NCI-H446 treated with DMSO at 0.1 percent for 48 hours (cell line): ENCODE measurements around the gene NR6A1.

Source experiments
- DNase-seq: peaks from one replicate; lab custom pipeline; 2025; lab: John Stamatoyannopoulos, UW

The NR6A1 gene

DNA sequence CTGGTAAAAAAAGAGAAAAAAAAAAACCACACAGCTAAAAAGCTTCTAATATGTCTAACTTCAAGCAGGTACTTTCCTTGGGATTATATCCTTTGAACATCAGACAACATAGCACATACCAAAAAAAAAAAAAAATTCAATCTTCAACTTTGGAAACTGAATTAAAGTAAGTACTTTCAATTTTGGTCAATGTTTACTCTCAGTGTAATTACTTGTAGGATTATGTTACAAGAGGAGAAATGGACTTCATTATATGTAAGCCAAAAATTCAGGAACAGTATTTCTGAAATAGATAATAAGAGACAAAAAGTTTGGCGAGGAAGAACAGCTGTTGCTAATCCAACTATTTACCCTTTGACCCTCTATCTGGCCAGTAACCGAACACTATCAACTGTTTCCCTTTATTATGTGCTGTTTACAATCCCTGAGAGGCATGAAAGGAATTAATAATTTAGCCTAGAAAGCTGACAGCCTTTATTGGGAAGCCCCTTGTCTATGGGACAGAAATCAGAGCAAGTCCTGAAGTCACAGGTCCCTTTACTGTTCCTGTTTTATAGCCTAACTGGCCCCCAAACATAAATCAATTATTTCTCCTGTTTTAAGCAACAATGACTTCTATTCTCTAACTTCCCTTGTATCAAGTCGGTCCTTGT, 46.6 kb downstream of the NR6A1 start:
- DNase-seq, result no peak

DNA sequence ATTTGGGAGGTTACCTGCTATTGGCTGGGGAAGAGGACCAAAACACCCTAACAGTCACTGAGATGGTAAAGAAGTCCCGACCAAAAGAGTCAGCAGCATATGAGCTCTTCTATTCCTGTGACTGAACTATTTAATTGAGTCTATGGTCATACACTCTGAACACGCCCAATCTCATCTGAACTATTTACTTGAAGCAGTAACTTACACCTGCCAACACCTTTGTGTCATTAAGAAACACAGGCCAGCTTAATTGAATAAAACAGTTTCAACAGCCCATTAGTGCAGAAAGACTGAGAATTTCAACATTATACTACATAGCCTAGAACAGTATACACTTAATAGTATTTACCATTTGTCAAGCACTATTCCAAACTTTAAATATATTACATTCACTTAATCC, 47.8 kb downstream of the NR6A1 start:
- DNase-seq, result no peak

DNA sequence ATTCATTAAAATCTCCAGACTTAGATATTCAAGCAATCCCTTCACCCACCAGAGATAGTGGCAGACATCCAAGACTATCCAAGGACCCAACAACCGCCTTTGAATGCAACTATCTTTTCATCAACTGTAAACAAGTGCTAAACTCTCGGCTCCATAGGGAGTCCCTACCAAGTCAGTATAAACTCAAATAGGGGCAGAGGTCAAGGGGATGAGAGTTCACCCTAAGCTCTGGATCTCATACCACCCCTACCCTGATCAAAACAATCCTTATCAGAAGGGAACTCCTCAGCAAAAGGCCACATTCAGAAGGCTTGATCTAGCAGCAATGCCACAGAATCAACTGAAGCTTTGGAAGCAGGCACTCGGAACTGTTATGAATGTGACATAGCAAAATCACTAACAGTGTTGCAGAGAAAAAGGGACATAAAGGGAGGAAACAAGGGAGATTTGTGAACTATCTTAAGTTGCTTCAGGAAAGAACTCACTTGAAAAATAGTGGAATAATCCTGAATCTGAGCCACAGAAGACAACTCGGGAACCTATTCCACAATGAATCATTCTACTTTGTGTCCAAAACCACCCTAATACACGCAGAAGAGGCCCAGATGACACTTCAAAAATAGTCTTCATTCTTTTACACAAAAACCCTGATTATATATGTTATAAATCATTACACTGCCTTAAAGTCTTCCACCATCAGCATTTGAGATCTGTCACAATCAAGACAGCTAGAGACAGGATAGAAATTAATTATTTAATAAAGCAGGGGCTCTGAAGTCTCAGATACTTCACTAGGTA, 49.8 kb downstream of the NR6A1 start:
- no peak for DNase-seq

DNA sequence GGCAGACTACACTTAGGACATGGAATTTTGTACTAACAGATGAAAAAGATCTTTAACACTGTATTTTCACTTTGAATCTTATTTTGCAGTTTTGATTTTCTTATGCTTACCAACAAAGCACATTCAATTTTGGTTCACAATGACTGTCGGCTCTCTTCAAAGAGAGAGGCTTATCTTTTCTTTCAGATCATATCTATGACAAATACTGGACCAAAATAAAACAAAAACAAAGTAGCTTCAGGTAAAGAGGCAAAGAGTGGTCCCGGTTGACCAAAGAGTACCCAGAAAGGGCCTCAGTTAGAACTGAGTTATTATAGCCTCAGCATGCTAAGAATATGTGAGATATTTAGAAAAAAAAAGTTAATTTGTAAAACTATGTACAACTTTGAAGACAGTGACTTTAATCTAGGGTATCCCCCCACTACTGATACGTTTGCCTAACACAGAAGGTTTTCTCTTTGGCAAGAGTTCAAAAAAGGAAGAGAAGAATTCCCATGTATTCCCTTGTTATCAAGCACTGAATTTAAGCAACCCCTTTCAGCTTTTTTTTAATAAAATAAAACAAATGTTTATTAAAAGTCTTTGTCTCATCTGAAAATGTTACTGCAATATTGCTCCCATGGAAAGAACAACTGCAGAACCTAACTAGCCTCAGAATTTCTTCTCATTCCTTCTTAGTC, 50.5 kb downstream of the NR6A1 start:
- DNase-seq, result no peak

DNA sequence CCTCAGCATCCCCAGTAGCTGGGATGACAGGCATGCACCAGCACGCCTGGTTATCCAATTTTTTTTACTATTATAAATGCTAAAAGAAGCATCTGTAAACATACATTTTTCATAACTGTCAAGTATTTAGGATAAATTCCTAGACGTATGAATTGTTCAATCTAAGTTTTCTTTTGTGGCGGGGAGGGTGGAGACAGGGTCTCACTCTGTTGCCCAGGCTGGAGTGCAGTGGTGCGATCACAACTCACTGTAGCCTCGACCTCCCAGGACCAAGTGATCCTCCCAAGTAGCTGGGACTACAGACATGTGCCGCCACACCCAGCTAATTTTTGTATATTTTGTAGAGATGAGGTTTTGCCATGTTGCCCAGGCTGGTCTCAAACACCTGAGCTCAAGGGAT, 52.2 kb downstream of the NR6A1 start:
- DNase-seq, result no peak

DNA sequence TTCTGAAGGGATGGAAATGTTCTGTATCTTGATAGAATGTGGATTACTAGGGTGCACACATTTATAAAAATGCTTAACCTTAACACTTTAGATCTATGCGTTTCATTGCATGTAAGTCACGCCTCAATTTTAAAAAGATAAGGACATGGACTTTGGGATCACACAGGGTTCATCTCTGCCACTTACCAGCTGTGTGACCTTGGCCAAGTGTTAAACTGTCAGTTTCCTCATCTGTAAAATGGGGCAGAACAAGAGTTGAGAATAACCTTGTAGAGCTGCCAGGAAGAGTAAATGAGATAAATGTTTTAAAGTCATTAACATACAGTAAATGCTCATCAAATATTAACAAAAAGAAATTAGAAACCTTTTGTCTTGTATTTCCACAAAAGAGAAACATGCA, 53.5 kb downstream of the NR6A1 start:
- no peak for DNase-seq

DNA sequence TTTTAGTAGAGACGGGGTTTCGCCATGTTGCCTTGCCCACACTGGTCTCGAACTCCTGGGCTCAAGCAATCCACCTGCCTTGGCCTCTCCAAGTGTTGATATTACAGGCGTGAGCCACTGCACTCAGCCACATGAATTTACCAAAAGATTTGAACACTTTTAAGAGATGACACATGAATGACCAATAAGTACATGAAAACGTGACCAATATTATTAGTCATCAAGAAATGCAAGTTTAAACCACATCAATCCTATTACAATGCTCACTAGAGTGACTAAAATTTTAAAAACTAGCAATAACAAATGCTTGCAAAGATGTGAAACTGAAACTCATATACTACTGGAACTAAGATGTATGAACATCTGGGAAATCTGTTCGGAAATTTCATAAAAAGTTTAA, 54.3 kb downstream of the NR6A1 start:
- no peak for DNase-seq

DNA sequence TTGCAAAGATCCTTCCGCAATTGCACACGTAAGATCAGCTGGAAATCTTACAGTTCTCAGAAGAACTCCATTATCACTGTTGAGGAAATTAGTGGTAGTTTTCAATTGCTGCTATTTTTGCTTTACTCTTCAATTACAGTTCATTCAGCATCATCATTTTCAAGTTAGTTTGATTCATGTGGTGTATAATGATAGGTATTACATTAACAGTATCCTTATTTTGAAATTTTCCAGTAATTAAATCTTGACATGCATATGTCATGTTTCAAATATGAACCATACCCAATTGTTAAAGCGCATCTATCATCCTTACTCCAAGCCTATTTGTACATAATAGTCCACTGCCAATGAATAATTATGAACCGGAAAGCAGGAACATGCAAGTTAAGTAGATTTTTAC, 60.3 kb downstream of the NR6A1 start:
- no peak for DNase-seq

DNA sequence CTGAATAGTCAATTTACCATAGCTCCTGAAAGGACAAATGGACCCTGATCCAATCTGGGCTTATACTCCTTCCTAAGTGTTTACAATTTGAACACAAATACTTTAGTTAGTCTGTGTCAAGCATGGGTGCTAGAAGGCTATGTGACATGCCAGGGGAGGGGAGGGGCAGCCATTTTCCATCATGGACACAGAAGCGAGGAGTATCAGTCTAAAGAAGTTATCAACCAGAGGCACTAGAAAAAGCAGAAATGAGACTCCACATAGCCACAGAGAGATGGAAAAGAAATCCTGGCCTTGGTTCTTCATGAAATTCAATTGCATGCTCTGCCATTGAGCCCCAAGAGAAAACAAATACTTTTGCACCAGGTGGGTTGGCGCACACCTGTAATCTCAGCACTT, 61.8 kb downstream of the NR6A1 start:
- no peak for DNase-seq

DNA sequence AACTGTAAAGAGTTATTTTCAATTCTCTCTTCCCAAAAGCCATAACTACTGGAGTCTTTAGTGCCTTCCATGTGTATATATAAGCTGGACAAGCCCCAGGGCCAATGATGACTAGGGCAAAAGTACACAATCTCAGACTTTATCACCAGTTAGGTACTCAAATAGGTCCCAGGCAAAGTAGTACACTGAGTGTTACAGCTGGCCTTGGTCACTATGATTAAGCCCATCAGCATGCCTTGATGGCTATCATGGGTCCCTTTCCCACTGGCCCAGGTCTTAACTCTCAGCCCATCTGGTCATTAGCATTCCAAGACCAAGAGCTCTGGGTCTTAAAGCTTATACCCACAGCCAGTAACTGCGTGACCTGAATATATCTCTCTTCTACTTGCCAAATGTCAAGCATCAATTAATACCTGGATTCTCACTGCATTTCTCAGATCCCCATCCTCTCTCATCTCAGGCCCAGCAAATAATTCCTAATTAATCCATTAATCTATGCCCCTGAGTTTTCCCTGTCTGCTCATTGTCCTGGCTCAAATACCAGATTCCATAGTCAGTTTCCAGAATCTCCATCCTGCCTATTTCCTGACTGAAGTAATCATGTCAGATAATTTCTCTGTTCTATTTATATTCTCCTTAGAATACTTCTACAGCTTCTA, 62.3 kb downstream of the NR6A1 start:
- DNase-seq, result no peak

DNA sequence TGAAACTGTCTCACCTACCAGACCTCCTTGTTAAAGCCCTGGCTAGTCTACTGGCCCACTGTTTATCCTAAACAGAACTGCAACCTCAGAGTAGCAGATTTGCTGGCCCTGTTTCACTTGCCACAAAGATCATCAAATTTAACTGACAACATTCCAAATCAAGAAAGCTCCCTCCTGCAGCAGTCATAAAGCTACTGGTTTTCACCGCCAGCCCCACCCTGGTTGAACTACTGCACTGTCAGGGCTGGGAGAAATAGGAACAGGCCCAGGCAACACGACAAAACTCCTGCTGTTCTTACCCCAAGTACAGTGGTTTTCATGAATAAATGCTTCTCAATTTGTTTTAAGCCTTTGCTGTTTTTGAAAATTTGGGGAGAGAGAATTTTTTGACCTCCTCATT, 63.0 kb downstream of the NR6A1 start:
- DNase-seq, result no peak

DNA sequence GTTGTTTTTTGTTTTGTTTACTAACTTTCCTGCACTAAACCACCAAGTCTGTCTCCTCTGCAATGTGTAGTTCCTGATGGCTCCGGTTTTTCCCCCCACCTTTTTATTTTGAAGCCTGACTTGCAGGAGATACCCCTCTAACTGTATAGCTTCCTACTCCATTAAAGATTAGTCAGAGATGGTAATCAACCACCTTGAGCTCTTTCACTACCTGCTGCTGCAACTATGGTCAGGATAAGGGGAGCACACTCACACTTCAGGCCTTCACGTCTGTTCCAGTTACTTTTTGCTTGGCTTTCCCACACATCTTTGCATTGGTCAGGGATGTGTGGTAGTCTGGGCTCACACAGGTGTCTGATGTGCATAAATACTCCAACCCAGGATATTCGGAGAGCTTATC, 63.4 kb downstream of the NR6A1 start:
- DNase-seq, result no peak

DNA sequence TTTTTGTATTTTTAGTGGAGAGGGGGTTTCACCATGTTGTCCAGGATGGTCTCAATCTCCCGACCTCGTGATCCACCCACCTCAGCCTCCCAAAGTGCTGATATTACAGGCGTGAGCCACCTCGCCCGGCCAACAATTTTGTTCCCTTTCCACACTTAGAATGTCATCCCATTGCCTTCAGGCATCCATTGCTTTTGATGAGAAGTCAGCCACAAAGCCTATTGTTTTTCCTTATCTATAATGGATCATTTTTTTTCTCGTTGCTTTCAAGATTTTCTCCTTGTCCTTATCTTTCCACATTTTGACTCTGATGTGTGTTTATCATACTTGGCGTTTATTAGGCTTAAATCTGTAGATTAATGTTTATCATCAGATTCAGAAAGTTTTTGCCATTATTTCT, 64.4 kb downstream of the NR6A1 start:
- DNase-seq, result no peak

DNA sequence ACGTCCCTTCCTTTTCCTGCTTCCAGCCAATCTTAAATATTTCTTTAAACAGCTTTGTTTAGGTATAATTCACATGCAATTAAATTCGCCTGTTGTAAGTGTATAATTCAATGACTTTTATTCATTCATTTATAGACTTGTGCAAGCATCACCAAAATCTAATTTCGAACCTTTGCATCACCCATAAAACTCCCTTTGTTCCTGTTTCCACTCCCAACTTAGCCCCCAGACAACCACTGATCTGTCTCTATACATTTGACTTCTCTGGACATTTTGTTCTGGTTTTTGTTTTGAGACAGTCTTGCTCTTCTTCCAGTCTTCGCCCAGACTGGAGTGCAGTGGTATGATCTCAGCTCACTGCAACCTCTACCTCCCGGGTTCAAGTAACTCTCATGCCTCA, 71.5 kb downstream of the NR6A1 start:
- no peak for DNase-seq

DNA sequence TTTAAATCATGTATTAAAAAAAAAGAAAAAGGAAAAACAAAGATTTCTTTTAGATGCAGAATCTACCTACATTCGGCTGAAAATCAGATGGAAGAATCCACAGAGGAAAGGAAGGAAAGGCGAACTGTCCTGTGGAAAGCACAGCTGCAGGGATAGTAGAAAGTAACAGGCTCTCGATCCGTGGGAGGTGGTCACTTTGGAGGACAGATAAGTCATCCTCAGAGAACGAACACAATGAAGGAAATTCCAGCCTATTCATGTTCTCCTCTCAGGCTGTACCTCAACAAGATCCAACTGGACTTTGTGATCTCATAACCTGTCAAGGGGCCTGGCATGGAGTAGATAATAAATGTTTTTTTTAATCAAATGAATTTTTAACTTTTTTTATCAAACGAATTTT, 72.8 kb downstream of the NR6A1 start:
- DNase-seq, result no peak

DNA sequence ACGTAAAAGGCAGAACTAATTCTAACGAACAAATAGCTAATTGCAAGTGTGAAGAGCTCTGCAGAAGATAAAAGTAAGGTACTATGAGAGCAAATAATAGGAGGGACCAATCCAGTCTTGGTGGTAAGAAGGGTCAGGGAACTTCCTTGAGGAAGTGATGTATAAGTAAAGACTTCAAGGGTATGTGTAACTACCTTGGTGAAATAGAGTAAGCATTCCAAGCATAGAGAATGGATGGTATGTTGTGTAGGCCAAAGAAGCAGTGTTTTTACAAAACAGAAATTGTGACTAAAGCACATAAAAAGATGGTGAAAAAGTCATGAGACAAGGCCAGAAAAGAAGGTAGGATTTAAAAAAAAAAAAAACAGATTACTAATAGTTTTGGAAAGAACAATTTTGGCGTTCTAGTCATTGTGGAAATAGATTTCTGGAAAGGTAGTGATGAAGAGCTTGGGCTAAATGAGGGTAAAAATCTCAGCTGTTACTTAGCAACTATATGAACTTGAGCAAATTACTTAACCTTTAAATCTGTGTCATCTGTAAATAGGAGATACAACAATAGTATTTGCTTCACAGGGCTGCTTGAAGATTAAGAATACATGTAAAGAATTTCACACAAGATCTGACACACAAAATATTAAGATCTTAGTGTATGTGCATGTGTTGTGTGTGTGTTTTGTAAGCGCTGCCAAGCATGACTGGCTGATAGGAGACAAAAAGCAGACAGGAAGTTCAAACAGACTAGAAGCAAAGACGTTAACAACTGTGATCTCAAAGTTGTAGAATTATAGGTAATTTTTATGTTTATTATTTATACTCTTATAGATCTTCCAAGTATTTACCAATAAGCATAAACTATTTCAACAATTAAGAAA, 73.5 kb downstream of the NR6A1 start:
- DNase-seq, result no peak

DNA sequence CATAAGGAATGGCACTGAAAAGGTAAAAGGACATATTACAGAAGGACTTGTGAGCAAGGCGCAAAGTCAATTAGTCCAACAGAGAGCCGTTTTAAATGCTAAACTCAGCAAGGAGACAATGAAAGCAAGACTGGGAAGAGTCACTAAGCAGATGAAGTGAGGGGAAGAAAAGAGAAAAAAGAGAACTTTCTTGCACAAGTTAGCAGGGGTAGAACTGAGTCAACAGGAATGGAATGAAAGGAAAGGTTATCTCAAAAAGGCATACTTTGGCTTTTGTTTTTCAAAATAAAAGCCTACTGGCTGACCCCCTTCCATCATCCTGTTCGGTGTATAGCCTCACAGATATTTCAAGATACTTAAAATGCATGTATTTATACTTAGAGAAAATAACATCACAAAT, 75.0 kb downstream of the NR6A1 start:
- DNase-seq, result no peak

DNA sequence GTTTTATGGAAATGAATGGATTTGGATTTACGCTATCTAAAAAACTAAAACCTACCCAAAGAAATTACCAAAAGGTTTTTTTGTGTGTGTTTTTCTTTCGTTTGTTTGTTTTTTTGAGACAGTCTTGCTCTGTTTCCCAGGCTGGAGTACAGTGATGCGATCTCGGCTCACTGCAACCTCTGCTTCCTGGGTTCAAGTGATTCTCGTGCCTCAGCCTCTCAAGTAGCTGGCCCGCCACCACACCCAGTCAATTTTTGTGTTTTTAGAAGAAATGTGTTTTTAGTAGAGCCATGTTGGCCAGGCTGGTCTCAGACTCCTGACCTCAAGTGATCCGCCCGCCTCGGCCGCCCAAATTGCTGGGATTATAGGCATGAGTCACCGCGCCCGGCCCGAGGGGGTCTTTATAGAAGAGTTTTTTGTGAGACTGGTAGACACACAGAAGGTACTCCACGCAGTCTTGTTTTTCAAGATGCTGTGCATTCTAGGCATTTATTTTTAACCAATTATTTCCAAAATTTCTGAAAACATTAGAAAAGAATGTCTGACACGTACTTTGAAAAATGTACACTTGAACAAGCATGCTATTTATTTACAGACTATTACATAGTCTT, 75.7 kb downstream of the NR6A1 start:
- no peak for DNase-seq

DNA sequence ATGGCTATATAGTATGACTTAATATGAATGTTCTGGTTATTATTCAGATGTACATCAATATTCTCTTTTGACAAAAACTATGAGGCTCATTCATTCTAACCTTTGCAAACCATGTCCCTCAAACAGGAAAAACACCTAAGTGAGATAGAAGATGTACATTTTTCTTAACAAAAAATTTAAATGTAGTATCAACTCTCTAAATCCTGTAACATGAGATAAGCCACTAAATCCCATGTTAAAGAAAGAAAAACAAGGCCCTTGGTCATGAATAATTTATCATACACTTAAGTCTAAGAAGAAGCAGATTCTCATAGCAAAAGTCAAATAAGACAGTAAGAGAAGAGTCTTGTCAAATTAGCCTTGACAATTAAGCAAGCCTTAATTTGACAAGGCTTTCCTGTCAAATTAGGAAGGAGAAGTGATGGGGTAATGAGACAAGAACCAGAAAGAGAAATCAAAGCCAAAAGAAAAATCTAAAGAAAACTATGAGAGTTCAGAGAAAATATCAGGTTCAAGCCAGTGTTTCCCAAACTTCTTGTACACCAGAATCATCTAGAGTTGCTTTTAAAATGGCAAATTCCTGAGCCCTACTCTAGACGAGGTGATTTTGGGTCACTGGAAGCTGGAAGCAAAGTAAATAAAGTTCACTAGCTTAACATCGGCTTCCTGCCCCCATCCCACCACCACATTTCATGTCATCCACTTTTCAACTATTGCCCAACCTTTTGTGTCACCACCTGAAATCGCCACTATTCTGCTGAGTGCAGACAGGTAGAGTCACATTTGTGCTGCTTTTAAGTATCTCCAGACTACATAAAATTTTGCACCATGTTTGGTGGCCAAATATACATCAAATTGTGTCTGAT, 76.5 kb downstream of the NR6A1 start:
- no peak for DNase-seq

DNA sequence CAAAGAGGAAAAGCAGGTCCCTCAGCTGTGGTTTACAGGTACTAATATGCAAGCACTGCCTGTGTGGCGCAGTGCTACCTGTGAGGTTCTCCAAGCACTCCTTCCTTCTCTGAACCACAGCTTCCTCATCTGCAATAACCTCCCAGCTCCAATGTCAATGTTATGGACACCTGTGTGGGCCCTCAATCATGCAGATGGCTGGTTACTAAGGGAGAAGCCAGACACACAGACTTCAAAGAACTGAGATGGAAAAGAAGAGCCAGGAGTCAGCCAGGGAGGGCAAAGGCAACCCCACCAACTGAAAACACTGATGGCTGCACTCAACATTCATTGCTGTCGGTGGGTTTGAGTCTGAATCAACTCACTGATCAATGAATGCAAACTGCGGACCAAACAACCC, 77.7 kb downstream of the NR6A1 start:
- DNase-seq, result no peak
